ENCODE measurements around the gene LRRIQ3. TPM values are rescaled to one million over a fixed set of nuclear protein-coding genes. Genes with fewer than 3 reads are reported as not detected.

LRRIQ3 gene
- total RNA-seq (1 to 10 TPM; 2.0 TPM), polyA plus RNA-seq (1 to 10 TPM; 1.6 to 4.1 (median 2.9) TPM), total RNA-seq (0.49 to 7.5 (median 3.0) reads per million in 6 experiments)

- Mint-ChIP-seq H3K27me3 (no peaks in the 10 kb centered on the region), H3K4me1 (peaks cover 3 to 32% (median 19%) of the 10 kb centered on the region in 4 donors), H3K9me3 (no peaks in the 10 kb centered on the region), H3K4me3 (peak within 1 kb of the TSS; percentile 88 to 94 (median 90)), H3K36me3 (peaks cover 0 to 19% (median 16%) of the 10 kb centered on the region in 3 donors), H3K27ac (peak within 1 kb of the TSS; percentile 87 to 98 (median 94))
- DNase-seq (peak; percentile 91 to 97 (median 96)), ATAC-seq (peak; percentile 91)
- POLR2A ChIA-PET: interaction anchor here (0.7 to 1.1 kb wide), 3 partner anchors 18 to 1913 kb away, joined by 3 to 5 read pairs (median 4); partner anchors contain the start of genes CRYZ and TYW3
Observed at GRCh38 chr1:74197657-74198552, at the start of gene LRRIQ3, which contains the start of gene FPGT. TSS of gene LRRIQ3 (minus strand) at chr1:74198176. CDS start at chr1:74183684, 14,492 bp downstream. TSS of gene FPGT (plus strand) at chr1:74198242. CDS start at chr1:74198279, 37 bp downstream.

- H3K4me3 Mint-ChIP-seq: no peak overlapping the region
- no peak overlapping the region for H3K27ac Mint-ChIP-seq
- peaks cover 0 to 6% (median 0%) of the 10 kb centered on the region in 9 donors for H3K9me3 Mint-ChIP-seq
- H3K36me3 Mint-ChIP-seq: no peaks in the 10 kb centered on the region
- no peaks in the 10 kb centered on the region for H3K4me1 Mint-ChIP-seq
- ATAC-seq (no peak), DNase-seq (no peak)
- H3K27me3 Mint-ChIP-seq: no peaks in the 10 kb centered on the region
- POLR2A ChIA-PET: no interaction called here
Observed at GRCh38 chr1:74246315-74246714, 48.3 kb upstream of the LRRIQ3 start.

GRCh38 chr1:74245168-74245772 is 47.3 kb upstream of the LRRIQ3 start:
- ATAC-seq: no peak
- POLR2A ChIA-PET: no interaction called here
- H3K36me3 Mint-ChIP-seq: no peaks in the 10 kb centered on the region

GRCh38 chr1:74237787-74238186 is 39.8 kb upstream of the LRRIQ3 start:
- Mint-ChIP-seq H3K4me1 (no peaks in the 10 kb centered on the region), H3K9me3 (peaks cover 0 to 6% (median 0%) of the 10 kb centered on the region in 9 donors), H3K27me3 (no peaks in the 10 kb centered on the region), H3K36me3 (peaks cover 0 to 7% (median 0%) of the 10 kb centered on the region in 3 donors), H3K4me3 (no peak overlapping the region), H3K27ac (no peak overlapping the region)
- POLR2A ChIA-PET: no interaction called here
- ATAC-seq: no peak
- DNase-seq: no peak

More at GRCh38 chr1:74245168-74245772, 47.3 kb upstream of the LRRIQ3 start:
- no peaks in the 10 kb centered on the region for H3K4me1 Mint-ChIP-seq
- H3K4me3 Mint-ChIP-seq: no peak overlapping the region
- no peaks in the 10 kb centered on the region for H3K27me3 Mint-ChIP-seq
- H3K27ac Mint-ChIP-seq: no peak overlapping the region
- H3K9me3 Mint-ChIP-seq: peaks cover 0 to 6% (median 0%) of the 10 kb centered on the region in 9 donors
- no peak for DNase-seq

- Mint-ChIP-seq H3K9me3 (peaks cover 4 to 11% (median 5%) of the 10 kb centered on the region in 9 donors), H3K4me1 (no peaks in the 10 kb centered on the region), H3K4me3 (no peak overlapping the region), H3K27ac (no peak overlapping the region), H3K27me3 (no peaks in the 10 kb centered on the region), H3K36me3 (peaks cover 0 to 7% (median 4%) of the 10 kb centered on the region in 3 donors)
- ATAC-seq: no peak
- no peak for DNase-seq
- POLR2A ChIA-PET: no interaction called here
Observed at GRCh38 chr1:74237035-74237434, 39.1 kb upstream of the LRRIQ3 start.

- DNase-seq (no peak), ATAC-seq (no peak)
- POLR2A ChIA-PET: no interaction called here
- no peaks in the 10 kb centered on the region for H3K4me1 Mint-ChIP-seq
- H3K4me3 Mint-ChIP-seq: no peak overlapping the region
- no peak overlapping the region for H3K27ac Mint-ChIP-seq
- H3K27me3 Mint-ChIP-seq: no peaks in the 10 kb centered on the region
- H3K9me3 Mint-ChIP-seq: peaks cover 4 to 13% (median 6%) of the 10 kb centered on the region in 9 donors
- H3K36me3 Mint-ChIP-seq: peaks cover 0 to 7% (median 5%) of the 10 kb centered on the region in 3 donors
Observed at GRCh38 chr1:74236440-74236839, 38.5 kb upstream of the LRRIQ3 start.

GRCh38 chr1:74235153-74235552 is 37.2 kb upstream of the LRRIQ3 start, which contains the start of gene TNNI3K:
TSS of gene TNNI3K (plus strand) at chr1:74235387. CDS start at chr1:74235452, 65 bp downstream.
- DNase-seq: no peak
- Mint-ChIP-seq H3K27ac (no peak within 1 kb of the TSS), H3K36me3 (peaks cover 0 to 7% (median 5%) of the 10 kb centered on the region in 3 donors), H3K9me3 (peaks cover 5 to 13% (median 8%) of the 10 kb centered on the region in 9 donors), H3K4me3 (no peak within 1 kb of the TSS), H3K27me3 (no peaks in the 10 kb centered on the region), H3K4me1 (no peaks in the 10 kb centered on the region)
- POLR2A ChIA-PET: no interaction called here
- ATAC-seq: no peak

GRCh38 chr1:74223453-74223852 is 25.5 kb upstream of the LRRIQ3 start:
- peaks cover 10 to 50% (median 22%) of the 10 kb centered on the region in 3 donors for H3K36me3 Mint-ChIP-seq
- H3K4me3 Mint-ChIP-seq: no peak overlapping the region
- ATAC-seq (no peak), DNase-seq (no peak)
- peaks cover 21 to 70% (median 52%) of the 10 kb centered on the region in 9 donors for H3K9me3 Mint-ChIP-seq
- no peaks in the 10 kb centered on the region for H3K4me1 Mint-ChIP-seq
- H3K27me3 Mint-ChIP-seq: peaks cover 0 to 2% (median 0%) of the 10 kb centered on the region in 5 donors
- H3K27ac Mint-ChIP-seq: no peak overlapping the region
- POLR2A ChIA-PET: no interaction called here

- peaks cover 0 to 2% (median 0%) of the 10 kb centered on the region in 5 donors for H3K27me3 Mint-ChIP-seq
- no peaks in the 10 kb centered on the region for H3K4me1 Mint-ChIP-seq
- peak overlapping the region in 1 of 10 donors; percentile 65 for H3K27ac Mint-ChIP-seq
- POLR2A ChIA-PET: no interaction called here
- DNase-seq (no peak), ATAC-seq (no peak)
- peaks cover 10 to 47% (median 20%) of the 10 kb centered on the region in 3 donors for H3K36me3 Mint-ChIP-seq
- no peak overlapping the region for H3K4me3 Mint-ChIP-seq
- H3K9me3 Mint-ChIP-seq: peaks cover 19 to 63% (median 46%) of the 10 kb centered on the region in 9 donors
Observed at GRCh38 chr1:74222701-74223100, 24.7 kb upstream of the LRRIQ3 start.

- H3K27me3 Mint-ChIP-seq: no peaks in the 10 kb centered on the region
- H3K4me3 Mint-ChIP-seq: no peak overlapping the region
- no peak for DNase-seq
- H3K36me3 Mint-ChIP-seq: peaks cover 0 to 4% (median 4%) of the 10 kb centered on the region in 3 donors
- POLR2A ChIA-PET: interaction anchor here (0.6 kb wide), 1 partner anchor 17 kb away, joined by 3 read pairs; the partner anchor contains the start of genes FPGT and LRRIQ3
- no peaks in the 10 kb centered on the region for H3K4me1 Mint-ChIP-seq
- no peak overlapping the region for H3K27ac Mint-ChIP-seq
- no peak for ATAC-seq
- H3K9me3 Mint-ChIP-seq: peaks cover 0 to 5% (median 2%) of the 10 kb centered on the region in 9 donors
Observed at GRCh38 chr1:74215229-74215628, 17.3 kb upstream of the LRRIQ3 start.

GRCh38 chr1:74205266-74205665 is 7.3 kb upstream of the LRRIQ3 start:
- no peaks in the 10 kb centered on the region for H3K27me3 Mint-ChIP-seq
- ATAC-seq: no peak
- H3K9me3 Mint-ChIP-seq: peaks cover 0 to 4% (median 0%) of the 10 kb centered on the region in 9 donors
- no peak overlapping the region for H3K27ac Mint-ChIP-seq
- H3K4me1 Mint-ChIP-seq: peaks cover 0 to 2% (median 0%) of the 10 kb centered on the region in 4 donors
- DNase-seq: no peak
- H3K36me3 Mint-ChIP-seq: peaks cover 5 to 58% (median 48%) of the 10 kb centered on the region in 3 donors
- no peak overlapping the region for H3K4me3 Mint-ChIP-seq
- POLR2A ChIA-PET: no interaction called here

GRCh38 chr1:74199504-74199903 is 1.5 kb upstream of the LRRIQ3 start:
- H3K27ac Mint-ChIP-seq: peak overlapping the region in 3 of 10 donors; percentile 66 to 98 (median 95)
- POLR2A ChIA-PET: no interaction called here
- ATAC-seq (no peak), DNase-seq (no peak)
- peaks cover 3 to 32% (median 19%) of the 10 kb centered on the region in 4 donors for H3K4me1 Mint-ChIP-seq
- H3K27me3 Mint-ChIP-seq: no peaks in the 10 kb centered on the region
- no peaks in the 10 kb centered on the region for H3K9me3 Mint-ChIP-seq
- H3K36me3 Mint-ChIP-seq: peaks cover 0 to 27% (median 25%) of the 10 kb centered on the region in 3 donors
- H3K4me3 Mint-ChIP-seq: peak overlapping the region in 6 of 10 donors; percentile 65 to 94 (median 90)

All from naive thymus-derived CD8-positive, alpha-beta T cell (primary cell).